ENCODE measurements around the gene MGAT3. TPM values are rescaled to one million over a fixed set of nuclear protein-coding genes. Genes with fewer than 3 reads are reported as not detected.

MGAT3 gene
- total and polyA plus RNA-seq, 2 donors (not counting 1 experiment from before 2014, with no cell fraction given), result 11.1 to 27.8 TPM

- peak overlapping the region; percentile 9 for H2AFZ ChIP-seq (ENCODE audit: insufficient read depth, low read depth, low read length, poor library complexity, severe bottlenecking)
- H3K79me2 ChIP-seq (ENCODE audit: control insufficient read depth, insufficient read depth, low read length), result no peaks in the 10 kb centered on the region
- peaks cover 0 to 8% (median 0%) of the 10 kb centered on the region in 4 experiments for H3K27me3 ChIP-seq (replicated peaks in 1 of 4; ENCODE audit: control extremely low read depth in 1 of 4, control insufficient read depth in 3 of 4, insufficient read depth in 4 of 4, low read length in 3 of 4)
- H3K27me3 Mint-ChIP-seq, result no peaks in the 10 kb centered on the region
- DNase-seq (no peak), ATAC-seq (ENCODE audit: low read depth) (no peak)
- H3K27ac ChIP-seq (ENCODE audit: low read length in 2 of 2), result no peak overlapping the region
- peaks cover 18 to 34% of the 10 kb centered on the region in 2 donors for H3K4me1 ChIP-seq (ENCODE audit: control insufficient read depth in 2 of 2, insufficient read depth in 2 of 2, low read length in 2 of 2)
- no peaks in the 10 kb centered on the region for H4K20me1 ChIP-seq (ENCODE audit: control insufficient read depth, insufficient read depth, low read length, poor library complexity, severe bottlenecking)
- H3K9me3 ChIP-seq (ENCODE audit: control extremely low read depth in 1 of 3, control insufficient read depth in 2 of 3, insufficient read depth in 1 of 3, low read length in 2 of 3), result no peaks in the 10 kb centered on the region
- H3K4me2 ChIP-seq (replicated peaks; ENCODE audit: low read depth, low read length, poor library complexity, severe bottlenecking), result peak overlapping the region; percentile 70
- peak overlapping the region in 1 of 5 experiments; percentile 25 for H3K4me3 ChIP-seq (ENCODE audit: control extremely low read depth in 1 of 5, extremely low read depth in 1 of 5, insufficient read depth in 1 of 5, low read depth in 2 of 5, low read length in 4 of 5)
- ChIA-PET POLR2A (interaction anchor here (0.6 to 1.7 kb wide), 2 partner anchors 65 to 89 kb away, joined by 5 read pairs; partner anchors contain the start of gene MIEF1), CTCF (interaction anchor here (0.6 to 6.5 kb wide), 27 partner anchors 9 to 118 kb away, joined by 3 to 37 read pairs (median 6); partner anchors contain the start of genes ATF4, MIEF1, RPL3 and TAB1)
- no peaks in the 10 kb centered on the region for H3K9me3 Mint-ChIP-seq (ENCODE audit: insufficient read depth)
- intact Hi-C loops (cut with micrococcal nuclease), result loop anchor here (1.0 to 5.0 kb wide), 4 partner anchors 9 to 76 kb away; no protein-coding TSS in a partner anchor
- TF ChIP-seq, protein P1, sequence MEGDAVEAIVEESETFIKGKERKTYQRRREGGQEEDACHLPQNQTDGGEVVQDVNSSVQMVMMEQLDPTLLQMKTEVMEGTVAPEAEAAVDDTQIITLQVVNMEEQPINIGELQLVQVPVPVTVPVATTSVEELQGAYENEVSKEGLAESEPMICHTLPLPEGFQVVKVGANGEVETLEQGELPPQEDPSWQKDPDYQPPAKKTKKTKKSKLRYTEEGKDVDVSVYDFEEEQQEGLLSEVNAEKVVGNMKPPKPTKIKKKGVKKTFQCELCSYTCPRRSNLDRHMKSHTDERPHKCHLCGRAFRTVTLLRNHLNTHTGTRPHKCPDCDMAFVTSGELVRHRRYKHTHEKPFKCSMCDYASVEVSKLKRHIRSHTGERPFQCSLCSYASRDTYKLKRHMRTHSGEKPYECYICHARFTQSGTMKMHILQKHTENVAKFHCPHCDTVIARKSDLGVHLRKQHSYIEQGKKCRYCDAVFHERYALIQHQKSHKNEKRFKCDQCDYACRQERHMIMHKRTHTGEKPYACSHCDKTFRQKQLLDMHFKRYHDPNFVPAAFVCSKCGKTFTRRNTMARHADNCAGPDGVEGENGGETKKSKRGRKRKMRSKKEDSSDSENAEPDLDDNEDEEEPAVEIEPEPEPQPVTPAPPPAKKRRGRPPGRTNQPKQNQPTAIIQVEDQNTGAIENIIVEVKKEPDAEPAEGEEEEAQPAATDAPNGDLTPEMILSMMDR (IDR thresholded peaks at IDR 0.05), result no peak
- TF ChIP-seq EZH2 (IDR thresholded peaks at IDR 0.05; ENCODE audit: borderline replicate concordance, insufficient read depth, low read depth, low read length, poor library complexity, severe bottlenecking), result no peak
- H3K36me3 ChIP-seq (replicated peaks in 1 of 2; ENCODE audit: control extremely low read depth in 1 of 2, control insufficient read depth in 1 of 2, extremely low read depth in 1 of 2, insufficient read depth in 2 of 2, low read length in 1 of 2), result no peaks in the 10 kb centered on the region
- H3K9ac ChIP-seq (ENCODE audit: low read length), result peak overlapping the region; percentile 31
- WGBS (ENCODE audit: insufficient coverage), result 52% methylated on average over 16 of the region's 16 CpGs
- peaks cover 32% of the 10 kb centered on the region for H3K4me1 Mint-ChIP-seq
- H3K4me3 Mint-ChIP-seq, result peak overlapping the region; percentile 8
- no peak overlapping the region for H3K27ac Mint-ChIP-seq
Observed at GRCh38 chr22:39437791-39438704, 18.8 kb upstream of the MGAT3 start.
